ENCODE results near the gene OR2T33. TPM values are rescaled to one million over a fixed set of nuclear protein-coding genes. Genes with fewer than 3 reads are reported as not detected.
"Not testable (repeated sequence)": the region's sequence is repeated elsewhere in the genome, so short reads cannot be mapped to it uniquely, and the experiment has no call there.

Gene OR2T33, protein sequence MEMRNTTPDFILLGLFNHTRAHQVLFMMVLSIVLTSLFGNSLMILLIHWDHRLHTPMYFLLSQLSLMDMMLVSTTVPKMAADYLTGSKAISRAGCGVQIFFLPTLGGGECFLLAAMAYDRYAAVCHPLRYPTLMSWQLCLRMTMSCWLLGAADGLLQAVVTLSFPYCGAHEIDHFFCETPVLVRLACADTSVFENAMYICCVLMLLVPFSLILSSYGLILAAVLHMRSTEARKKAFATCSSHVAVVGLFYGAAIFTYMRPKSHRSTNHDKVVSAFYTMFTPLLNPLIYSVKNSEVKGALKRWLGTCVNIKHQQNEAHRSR
- total RNA-seq, result not detected

DNA sequence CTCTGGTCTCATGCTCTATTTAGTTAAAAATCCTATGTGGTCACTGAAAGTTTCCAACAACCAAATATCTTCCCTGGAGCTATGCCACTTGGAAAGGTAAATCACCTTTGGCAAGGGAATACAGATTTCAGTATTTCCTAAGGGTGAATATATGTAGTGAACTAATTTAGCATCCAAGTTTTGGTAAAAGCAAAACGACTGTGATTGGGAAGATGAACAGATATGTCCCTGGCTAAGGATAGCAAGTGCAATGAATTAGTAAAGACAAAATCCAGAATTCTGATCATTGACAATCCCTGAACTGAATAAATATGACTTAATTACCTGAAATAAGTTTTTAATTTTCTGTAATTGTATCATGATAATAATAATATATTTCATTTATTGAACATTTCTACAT is at the start of gene OR2T33:
Gene OR2T33 (minus strand): TSS at position 101 of the 400 bp plus-strand sequence. CDS start 4,162 bp downstream, outside the sequence.
- DNase-seq (ENCODE audit: low spot score), result no peak

DNA sequence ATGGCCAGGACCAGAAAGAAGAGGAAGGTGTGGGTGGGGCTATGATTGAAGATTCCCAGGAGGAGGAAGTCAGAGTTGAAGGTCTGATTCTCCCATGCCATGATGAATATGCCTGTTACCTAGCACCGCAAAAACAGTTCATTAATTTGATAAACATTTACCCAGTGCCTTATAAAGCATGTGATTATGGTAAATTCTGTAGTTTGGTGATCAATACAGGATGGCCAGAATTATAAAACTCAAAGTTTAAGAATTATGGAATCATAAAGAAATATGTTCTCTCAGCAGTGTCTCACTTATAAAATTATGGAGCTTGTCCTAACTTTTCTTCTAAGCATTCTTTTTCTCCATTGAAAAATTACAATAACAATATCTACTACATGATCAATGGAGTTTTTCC is 46.7 kb upstream of the OR2T33 start, which contains the start of gene OR2M7:
Gene OR2M7 (minus strand): TSS at position 101 of the 400 bp plus-strand sequence. CDS start 0 bp downstream, at position 101.
- no peak for DNase-seq (ENCODE audit: low spot score)

DNA sequence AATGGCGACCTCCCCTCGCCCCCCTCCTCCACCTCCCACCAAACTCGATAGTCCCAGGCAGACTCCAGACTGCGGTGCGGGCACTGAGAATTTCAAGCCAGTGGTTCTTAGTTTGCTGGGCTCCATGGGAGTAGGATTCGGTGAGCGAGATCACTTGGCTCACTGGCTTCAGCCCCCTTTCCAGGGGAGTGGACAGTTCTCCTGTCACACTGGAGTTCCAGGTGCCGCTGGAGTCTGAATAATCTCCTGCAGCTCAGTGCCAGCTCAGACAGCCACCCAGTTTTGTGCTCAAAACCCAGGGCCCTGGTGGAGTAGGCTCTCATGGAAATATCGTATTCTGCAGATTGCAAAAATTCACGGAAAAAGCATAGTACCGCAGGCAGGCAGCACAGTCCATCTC is 39.0 kb upstream of the OR2T33 start:
- no peak for DNase-seq (ENCODE audit: low spot score)

DNA sequence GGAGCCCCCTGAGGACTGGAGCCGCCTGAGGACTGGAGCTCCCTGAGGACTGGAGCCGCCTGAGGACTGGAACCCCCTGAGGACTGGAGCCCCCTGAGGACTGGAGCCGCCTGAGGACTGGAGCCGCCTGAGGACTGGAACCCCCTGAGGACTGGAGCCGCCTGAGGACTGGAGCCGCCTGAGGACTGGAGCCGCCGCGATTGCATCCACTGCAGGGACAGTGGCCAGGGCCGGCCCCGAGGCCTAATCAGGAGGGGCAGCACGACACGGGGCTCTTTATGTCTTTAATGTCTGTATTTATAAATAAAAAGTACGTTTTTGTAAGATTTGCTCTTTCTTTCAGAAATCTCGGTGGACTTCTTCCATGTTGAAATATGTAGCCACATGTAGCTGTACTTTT is 29.0 kb upstream of the OR2T33 start:
- not testable (repeated sequence) for DNase-seq (ENCODE audit: low spot score)

DNA sequence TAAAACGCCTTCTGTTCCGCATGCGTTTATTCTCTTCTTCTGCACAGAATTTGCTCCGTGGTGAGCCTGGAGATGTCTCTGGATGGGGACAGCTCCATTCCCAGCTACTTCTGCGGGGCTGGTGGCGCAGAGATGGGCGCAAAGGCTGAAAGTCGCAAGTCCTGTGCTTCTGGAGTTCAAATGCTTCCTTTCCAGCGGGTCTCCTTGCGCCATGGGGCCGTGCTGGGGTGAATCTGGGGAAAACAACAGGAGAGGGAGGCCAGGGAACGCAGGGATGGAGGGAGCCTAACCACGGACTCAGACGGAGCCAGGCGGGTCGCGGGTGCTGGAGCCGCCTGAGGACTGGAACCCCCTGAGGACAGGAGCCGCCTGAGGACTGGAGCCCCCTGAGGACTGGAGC is 28.3 kb upstream of the OR2T33 start:
- no peak for DNase-seq (ENCODE audit: low spot score)

DNA sequence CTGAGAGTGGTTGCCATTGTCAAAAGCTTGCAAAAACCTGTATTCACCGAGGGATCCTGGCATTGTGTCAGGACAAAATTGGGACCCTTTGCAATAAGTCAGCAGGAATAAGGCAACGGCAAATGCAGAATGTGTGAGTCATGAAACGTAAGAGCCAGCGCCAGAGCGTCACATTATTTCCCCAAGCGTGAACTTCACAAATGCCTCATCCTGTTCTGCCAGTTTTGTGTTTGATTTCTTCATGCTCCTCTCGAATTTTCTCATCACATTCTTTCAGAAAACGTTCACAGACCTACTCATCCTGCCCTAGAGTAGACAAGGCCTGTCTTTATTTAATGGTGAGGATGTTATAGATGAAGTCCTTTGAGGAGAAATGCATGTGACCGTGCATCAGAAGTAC is 27.9 kb upstream of the OR2T33 start:
- DNase-seq (ENCODE audit: low spot score), result not testable (repeated sequence)

DNA sequence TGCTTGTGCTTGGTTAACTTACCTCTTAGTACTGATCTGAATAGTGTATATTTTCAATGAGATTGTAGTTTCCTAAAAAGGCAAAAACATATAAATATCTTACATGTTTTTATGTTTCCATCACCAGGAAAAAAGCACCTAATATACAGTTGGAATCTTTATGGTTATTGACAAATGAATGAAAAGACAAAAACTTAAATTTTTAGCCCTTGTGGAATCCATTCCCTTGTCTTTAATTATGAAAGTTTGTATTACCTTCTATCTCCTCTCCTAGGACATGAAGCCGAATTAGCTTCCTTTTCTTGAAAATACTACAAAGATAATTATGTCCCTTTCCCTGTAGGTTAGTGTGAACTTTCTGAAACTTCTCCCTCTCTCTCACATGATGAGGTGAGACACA is 25.5 kb upstream of the OR2T33 start, which contains the start of gene OR2T12:
Gene OR2T12 (minus strand): TSS at position 101 of the 400 bp plus-strand sequence. CDS start 7,846 bp downstream, outside the sequence.
- no peak for DNase-seq (ENCODE audit: low spot score)

DNA sequence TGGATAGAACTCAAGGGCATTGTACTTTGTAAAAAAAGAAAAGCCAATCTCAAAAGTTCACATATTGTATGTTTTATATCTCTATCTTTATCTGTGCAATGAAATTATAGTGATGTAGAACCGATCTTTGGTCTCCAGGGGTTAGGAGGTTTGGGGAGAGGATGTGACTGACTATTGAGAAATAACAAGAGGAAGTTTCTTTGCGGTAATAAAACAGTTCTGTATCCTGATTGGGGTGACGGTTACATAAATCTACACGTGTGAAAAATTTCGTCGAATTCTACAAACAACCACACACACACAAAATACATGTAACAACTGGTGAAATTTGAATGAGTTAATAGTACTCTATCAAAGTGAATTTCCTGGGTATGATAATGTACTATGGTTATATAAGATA is 10.6 kb upstream of the OR2T33 start:
- no peak for DNase-seq (ENCODE audit: low spot score)

DNA sequence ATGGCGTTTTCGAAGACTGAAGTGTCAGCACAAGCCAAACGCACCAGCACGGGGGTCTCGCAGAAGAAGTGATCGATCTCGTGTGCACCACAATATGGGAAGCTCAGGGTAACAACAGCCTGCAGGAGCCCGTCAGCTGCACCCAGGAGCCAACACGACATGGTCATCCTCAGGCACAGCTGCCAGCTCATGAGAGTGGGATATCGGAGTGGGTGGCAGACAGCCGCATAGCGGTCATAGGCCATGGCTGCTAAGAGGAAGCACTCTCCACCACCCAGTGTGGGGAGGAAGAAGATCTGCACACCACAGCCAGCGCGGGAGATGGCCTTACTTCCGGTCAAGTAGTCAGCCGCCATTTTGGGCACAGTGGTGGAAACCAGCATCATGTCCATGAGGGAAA is 4.6 kb downstream of the OR2T33 start:
- not testable (repeated sequence) for DNase-seq (ENCODE audit: low spot score)

DNA sequence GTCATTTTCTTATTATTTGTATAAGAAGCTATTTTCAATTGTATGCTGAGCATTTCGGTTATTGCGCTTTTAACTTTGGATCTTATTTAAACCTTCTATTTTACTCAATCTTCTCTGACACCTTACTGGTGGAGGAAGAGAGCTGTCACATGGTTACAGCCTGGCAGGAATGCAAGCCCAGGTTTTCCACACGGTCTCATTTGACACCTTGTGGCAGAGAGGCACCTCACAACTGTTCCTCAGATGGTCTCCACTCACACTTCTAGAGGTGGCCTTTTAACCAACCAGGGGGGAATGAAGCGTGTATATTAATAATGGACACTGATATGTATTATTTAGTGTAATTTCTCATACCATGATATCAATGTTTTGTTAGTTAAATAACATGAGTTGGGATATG is 9.6 kb downstream of the OR2T33 start:
- DNase-seq (ENCODE audit: low spot score), result no peak

DNA sequence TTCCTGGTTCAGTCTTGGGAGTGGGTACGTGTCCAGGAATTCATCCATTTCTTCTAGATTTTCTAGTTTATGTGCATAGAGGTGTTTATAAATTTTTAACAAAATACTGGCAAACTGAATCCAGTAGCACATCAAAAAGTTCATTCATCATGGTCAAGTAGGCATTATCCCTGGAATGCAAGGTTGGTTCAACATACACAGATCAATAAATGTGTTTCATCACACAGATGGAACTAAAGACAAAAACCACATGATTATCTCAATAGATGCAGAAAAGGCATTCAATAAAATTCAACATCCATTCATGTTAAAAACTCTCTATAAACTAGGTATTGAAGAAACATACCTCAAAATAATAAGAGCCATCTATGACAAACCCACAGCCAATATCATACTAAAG is 18.5 kb downstream of the OR2T33 start:
- not testable (repeated sequence) for DNase-seq (ENCODE audit: low spot score)

DNA sequence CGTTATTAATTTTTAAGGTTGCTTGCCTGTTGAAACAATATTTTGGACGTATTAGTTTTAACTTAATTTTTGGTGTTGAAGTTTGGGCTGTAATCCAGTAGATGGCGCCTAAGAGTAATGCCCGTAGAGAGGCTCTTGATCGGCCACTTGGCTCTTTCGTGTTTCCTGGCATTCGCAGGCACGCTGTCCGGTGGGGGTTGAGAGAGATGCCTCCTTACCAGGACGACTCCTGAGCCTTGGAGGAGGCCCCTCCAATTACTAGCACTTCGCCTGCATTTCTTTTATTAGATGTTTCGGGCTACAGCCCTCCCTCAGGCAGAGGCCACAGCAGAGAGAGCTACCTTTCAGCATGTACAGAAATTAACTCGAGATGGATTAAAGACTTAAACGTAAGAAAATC is 34.6 kb downstream of the OR2T33 start:
- DNase-seq (ENCODE audit: low spot score), result no peak

DNA sequence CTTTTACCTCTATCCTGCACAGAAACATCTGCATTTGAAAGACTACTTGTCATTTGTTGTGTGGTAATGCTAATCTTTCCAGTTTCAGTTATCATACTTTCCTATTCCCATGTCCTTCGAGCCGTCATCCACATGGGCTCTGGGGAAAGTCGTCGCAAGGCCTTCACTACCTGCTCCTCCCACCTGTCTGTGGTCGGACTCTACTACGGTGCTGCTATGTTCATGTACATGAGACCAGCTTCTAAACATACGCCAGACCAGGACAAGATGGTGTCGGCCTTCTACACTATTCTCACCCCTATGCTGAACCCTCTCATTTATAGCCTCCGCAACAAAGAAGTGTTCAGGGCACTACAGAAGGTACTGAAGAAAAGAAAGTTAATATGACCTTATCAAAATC is 38.3 kb downstream of the OR2T33 start:
- no peak for DNase-seq (ENCODE audit: low spot score)

DNA sequence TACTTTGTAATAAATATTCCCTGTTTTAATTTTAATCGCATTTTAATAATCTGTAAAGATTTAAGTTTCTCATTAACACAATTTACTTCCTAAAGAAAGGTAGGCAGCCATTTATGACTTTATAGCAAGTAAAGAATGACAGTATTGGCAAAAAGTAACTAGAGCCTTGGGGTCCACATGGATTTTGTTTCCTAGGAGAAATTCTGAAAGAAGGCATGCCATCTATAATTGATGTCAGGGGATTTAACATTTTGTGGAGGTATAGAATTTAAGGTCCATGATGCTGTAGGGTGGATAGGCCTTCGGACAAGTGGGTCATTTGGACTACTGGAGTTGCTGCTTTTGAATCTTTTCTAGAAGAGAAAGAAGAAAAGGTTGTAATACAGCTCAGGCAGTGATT is 46.7 kb downstream of the OR2T33 start, which contains the start of gene OR2M4:
Gene OR2M4 (plus strand): TSS at position 301 of the 400 bp plus-strand sequence. CDS start 7,512 bp downstream, outside the sequence.
- no peak for DNase-seq (ENCODE audit: low spot score)

DNA sequence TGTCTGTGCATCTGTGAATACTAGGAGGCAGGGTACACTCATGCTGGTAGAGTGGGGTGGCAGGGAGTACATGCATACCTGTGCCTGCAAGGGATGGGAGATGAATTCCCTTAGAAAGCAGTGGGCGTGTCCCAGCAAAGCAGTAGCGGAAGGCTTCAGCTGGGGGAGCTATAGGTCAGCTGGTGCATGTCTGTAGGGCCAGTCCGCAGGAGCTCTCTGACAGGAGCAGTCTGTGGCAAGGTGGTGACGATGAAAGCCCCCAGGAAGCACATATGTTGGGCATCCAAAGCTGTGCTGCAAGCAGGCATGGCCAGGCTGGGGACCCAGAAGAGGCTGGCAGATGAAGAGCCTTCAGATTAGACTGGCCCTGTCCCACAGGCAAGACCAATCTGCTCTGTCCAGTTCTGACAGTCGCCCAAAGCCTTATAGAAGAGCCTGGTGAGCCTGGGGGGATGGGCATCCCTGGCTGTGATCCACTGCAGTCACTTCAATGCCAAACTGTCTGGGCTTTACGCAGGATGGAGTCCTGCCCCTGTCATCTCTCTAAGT is 48.3 kb downstream of the OR2T33 start:
- no peak for DNase-seq (ENCODE audit: low spot score)

DNA sequence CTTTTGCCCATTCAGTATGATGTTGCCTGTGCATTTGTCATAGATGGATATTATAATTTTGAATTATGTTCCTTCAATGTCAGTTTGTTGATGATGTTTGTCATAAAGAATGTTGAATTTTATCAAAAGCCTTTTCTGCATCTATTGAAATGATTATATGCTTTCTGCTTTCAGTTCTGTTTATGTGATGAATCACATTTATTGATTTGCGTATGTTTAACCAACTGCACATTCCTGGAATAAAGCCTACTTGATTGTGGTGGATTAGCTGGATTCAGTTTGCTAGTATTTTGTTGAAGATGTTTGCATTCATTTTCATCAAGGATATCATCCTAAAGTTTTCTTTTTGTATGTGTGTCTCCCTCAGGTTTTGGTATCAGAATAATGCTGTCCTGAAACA is 52.2 kb downstream of the OR2T33 start:
- no peak for DNase-seq (ENCODE audit: low spot score)

Other genes with a start within 250 kb of the OR2T33 start
- 0.06 TPM for gene OR2L2, start 247.9 kb downstream of the OR2T33 start, total RNA-seq
- gene OR2L3, start 231.1 kb downstream of the OR2T33 start, total RNA-seq, result not detected
- gene OR2L13, start 182.8 kb downstream of the OR2T33 start, total RNA-seq, result not detected
- gene OR2M5, start 132.8 kb downstream of the OR2T33 start, total RNA-seq, result not detected
- gene OR2M2, start 103.2 kb downstream of the OR2T33 start, total RNA-seq, result not detected
- not detected for gene OR2M3, start 80.7 kb downstream of the OR2T33 start, total RNA-seq
- not detected for gene OR2M4, start 46.6 kb downstream of the OR2T33 start, total RNA-seq
- not detected for gene OR2T12, start 25.4 kb upstream of the OR2T33 start, total RNA-seq
- gene OR2M7, start 46.6 kb upstream of the OR2T33 start, total RNA-seq, result not detected
- gene OR14C36, start 70.8 kb upstream of the OR2T33 start, total RNA-seq, result not detected
- not detected for gene OR2T4, start 83.7 kb upstream of the OR2T33 start, total RNA-seq
- not detected for gene OR2T6, start 97.8 kb upstream of the OR2T33 start, total RNA-seq
- gene OR2T1, start 125.1 kb upstream of the OR2T33 start, total RNA-seq, result not detected
- not detected for gene OR2T2, start 167.7 kb upstream of the OR2T33 start, total RNA-seq
- gene OR2T3, start 195.4 kb upstream of the OR2T33 start, total RNA-seq, result not detected
- gene OR2T5, start 210.6 kb upstream of the OR2T33 start, total RNA-seq, result not detected
- gene OR2G6, start 230.1 kb upstream of the OR2T33 start, total RNA-seq, result not detected

Data from mucosa of gallbladder (tissue), 1 donor.